T-helper 22 cell (primary cell): Measurements from ENCODE around the gene ABHD3.
A peak's percentile ranks its signal among the peaks of the same experiment; 100 is the strongest.
"Not testable (repeated sequence)": the region's sequence is repeated elsewhere in the genome, so short reads cannot be mapped to it uniquely, and the experiment has no call there.

Source experiments
- DNase-seq: peaks from one replicate; pipeline ENCODE4 v3.0.0-alpha.2; 2020; ENCODE audit warnings: low read depth

ABHD3 gene

DNA sequence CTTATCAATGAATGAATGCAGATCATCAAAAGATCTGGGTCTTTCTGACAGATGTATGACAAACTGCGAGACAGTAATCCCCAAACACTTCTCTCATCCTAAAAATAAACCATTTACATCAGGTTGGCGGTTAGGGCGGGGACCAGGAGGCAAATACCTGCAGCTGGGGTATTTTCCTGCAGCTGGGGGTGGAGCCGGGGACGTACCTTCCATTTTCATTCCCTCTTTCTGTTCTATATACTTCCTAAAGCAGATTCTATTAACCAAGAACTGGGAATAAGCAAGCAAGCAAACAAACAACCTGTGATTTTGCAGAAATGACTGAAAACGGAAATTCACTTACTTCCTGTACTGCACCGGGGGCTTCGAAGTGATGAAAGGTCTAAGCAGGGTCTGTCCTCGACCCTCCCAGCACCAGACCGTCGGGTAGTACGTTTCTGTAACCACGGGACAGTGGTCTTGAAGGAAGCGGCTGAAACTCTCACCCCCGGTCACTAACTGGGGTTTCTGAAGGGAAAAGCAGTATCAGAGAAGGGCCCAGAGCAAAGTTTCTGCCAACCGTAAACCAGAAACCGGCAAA, 1.2 kb downstream of the ABHD3 start:
- DNase-seq, result peak; percentile 19

DNA sequence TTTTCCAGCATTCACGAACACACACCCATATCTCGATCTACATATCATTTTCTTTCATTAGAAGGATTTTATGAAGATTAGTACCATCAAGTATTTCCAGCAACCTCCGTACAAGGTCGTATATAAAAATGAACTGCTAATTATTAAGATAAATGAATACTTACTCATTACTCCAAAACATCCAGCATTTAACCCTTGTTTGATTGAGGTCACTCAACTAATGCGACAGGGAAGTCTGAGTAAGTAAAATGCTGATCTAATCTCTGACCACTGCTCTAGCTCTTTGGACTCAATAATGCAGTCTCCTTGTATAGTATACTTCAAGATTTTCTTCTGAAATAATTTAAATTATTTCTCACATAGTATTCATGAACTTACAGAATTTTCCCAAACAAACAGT, 2.0 kb downstream of the ABHD3 start:
- DNase-seq, result no peak

DNA sequence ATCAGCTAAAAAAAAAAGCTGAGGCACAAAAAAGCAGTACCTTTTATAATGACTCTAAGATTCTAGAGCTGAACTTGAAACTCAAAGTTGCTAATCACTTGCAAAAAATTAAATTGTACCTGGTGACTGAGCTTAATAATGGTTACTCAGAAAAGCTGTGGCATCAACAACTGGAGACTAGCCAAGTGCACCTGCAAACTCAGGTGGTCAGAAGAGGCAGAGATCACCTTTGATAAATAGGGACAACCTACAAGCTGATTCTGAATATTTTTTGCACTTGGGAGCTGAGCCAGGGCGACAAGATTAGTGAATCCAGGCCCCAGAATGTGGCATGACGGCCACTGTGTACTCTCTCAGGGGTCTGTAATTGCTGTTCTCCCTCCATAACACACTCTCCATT, 3.0 kb downstream of the ABHD3 start:
- DNase-seq, result no peak

DNA sequence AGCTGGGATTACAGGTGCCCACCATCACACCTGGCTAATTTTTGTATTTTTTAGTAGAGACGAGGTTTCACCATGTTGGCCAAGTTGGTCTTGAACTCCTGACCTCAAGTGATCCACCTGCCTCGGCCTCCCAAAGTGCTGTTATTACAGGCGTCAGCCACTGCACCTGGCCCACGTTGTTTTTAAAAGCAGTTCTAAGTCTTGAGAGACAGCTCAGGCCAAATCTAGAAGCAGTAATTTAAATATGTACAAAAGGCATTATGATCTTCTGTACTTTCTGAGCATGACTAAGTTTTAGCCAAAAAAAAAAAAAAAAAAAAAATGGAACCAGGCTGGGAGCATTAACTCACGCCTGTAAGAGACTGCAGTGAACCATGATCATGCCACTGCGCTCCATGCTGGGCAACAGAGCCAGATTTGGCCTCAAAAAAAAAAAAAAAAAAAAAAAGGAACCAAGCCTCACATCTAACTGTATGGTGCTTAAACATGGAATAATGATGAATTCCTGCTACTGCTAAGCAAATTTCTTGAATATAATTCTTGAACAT, 4.0 kb downstream of the ABHD3 start:
- no peak for DNase-seq

DNA sequence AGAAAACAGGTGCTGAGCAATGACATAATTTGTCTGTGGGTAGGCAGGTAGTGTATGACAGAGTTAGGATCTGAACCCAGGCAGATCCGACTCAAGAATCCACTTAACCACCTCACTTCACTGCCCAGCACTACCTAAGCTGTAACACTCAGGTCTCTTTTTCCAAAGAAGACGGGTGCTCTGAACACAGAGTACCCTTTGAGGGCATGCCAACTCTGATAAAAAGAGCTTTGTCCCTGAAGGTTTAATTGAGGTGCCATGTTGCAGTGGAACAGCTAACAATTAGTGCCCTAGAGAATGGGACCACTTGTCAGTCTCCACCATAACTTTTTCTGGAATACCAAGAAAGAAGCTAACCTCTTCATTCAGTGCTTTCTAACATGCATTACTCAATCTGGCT, 11.3 kb downstream of the ABHD3 start:
- no peak for DNase-seq

DNA sequence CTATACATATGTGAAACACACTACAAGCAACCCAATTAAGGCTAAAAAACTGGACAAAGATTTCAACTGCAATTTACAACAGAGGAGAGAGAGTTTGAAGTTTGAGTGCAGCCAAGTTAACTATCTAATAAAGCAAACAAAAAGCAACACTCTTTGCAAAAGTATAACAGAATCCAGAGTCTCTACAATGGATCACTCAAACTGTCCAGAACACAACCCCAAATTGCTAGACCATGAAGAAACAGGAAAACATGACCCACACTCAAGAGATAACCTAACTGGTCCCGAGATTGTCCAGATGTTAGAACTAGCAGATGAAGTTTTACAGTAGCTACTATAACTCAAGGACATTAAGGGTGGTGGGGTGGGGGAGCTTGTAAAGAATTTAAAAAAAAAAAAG, 14.8 kb downstream of the ABHD3 start:
- DNase-seq, result no peak

DNA sequence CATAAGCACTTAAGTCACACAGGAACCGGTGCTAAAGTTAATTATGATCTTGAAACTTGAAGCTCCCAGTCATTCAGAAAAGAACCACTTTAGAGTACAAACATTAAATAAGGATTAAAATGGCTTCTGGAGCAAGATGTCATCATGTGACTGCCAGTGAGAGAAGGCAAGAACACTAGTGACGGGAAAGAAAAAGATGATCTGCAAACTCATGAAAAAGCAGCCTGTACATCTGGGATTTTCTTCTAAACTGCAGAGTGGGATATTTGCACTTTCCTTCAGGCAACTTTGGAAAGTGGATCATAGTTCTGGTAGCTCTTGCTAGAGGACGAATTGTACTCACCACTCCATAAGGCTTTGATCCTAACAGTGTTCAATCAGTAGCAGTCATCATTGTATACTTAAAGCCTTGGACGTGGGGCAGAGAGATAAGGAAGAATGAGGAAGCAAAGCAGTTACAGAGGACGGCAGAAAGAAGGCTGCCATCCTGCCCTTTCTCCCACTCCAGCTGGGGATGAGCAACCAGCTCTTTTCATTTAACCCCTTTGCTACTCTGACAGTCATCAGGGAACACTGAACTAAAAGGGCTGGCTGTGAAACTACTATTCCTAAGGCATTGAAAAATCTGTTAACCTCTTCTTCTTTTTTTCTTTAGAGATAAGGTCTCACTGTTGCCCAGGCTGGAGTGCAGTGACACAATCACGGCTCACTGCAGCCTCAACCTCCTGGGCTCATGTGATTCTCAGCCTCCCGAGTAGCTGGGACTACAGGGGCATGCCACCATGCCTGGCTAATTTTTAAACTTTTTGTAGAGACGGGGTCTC, 18.1 kb downstream of the ABHD3 start:
- no peak for DNase-seq

DNA sequence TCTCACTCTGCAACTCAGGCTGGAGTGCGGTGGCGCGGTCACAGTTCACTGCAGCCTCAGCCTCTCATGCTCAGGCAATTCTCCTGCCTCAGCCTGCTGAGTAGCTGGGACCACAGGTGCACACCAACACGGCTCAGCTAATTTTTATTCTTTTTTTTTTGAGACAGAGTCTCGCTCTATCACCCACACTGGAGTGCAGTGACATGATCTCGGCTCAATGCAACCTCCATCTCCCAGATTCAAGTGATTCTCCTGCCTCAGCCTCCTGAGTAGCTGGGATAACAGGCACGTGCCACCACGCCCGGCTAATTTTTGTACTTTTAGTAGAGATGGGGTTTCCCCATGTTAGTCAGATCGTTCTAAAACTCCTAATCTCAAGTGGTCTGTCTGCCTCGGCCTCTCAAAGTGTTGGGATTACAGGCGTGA, 19.0 kb downstream of the ABHD3 start:
- not testable (repeated sequence) for DNase-seq

DNA sequence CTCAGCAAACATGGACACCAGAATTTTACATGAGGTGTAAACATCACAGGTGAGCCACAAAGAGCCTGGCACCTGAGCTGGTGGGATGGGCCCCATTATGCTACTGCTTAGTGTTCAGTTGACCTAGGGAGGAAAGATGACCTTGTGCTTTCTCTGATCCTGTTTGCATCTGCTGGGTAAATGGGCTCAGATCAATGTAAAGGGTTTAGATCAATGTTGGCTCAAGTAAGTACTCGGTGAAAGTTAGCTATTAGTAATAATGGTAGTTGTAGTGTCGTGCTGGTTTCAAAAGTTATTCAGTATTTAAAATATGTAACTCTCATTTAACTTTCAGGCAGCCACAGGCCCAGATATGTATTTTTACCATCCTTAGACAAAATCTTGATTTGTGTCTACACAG, 19.8 kb downstream of the ABHD3 start:
- DNase-seq, result no peak

DNA sequence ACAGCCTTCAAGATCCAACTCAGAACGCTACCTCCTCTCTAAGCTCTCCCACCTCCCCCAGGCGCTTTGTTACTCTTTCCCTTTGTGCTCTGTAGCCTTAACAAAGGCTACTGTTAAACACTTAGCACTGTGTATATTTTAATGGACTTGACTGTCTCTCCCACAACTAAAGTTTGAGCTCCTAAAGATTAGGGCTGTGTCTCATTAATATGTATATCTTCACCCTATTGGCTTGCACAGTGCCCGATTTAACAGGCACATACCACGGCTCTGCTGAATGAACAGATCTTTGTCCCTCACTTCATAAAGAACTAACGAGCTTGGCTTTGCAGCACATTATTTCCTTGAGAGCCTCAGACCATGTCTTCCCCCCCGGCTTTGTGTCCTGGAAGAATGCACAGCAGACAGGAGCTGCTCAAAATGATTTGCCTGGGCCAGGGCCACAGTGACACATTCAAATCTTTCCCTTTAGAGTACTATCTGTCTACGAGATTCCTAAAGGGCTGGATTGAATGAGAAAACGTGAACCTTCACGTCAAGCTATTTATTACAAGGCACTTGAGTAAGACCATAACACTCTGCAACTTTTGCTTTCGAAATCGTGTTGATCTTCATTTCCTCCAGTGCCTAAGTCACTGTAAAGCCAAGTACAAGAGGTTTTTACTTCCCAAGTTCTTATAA, 22.1 kb downstream of the ABHD3 start:
- no peak for DNase-seq

DNA sequence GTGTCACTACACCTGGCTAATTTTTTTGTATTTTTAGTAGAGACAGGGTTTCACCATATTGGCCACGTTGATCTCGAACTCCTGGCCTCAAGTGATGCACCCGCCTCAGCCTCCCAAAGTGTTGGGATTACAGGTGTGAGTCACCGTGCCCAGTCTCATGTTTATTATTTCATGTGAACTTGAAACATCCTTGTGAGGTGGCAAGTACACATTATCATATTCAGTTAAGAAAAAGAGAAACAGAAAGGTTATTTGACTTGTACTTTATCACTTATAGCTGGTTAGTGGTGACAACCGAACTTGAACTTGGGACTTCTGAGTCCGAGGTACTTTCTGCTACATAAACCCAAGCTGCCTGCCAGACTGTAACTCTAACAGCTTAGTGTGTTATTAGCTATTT, 24.4 kb downstream of the ABHD3 start:
- DNase-seq, result no peak

DNA sequence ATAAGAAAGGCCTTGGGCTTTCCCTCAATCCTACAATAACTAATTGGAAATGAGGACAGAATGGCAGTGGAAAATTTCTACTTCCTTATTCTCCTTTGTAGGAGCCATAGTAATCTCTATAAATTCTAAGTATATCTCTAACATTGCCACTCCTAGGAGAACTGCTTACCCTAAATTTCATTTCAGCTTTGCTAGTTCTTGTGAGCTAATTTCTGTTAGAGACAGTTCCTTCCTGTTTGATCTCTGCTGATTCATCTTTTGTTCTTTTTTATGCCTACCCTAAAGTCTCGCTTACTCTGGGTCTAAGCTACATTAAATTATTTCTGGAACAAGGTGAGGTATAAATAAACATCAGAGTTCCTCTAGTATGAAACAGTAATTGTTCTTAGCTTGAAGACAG, 25.7 kb downstream of the ABHD3 start:
- no peak for DNase-seq

DNA sequence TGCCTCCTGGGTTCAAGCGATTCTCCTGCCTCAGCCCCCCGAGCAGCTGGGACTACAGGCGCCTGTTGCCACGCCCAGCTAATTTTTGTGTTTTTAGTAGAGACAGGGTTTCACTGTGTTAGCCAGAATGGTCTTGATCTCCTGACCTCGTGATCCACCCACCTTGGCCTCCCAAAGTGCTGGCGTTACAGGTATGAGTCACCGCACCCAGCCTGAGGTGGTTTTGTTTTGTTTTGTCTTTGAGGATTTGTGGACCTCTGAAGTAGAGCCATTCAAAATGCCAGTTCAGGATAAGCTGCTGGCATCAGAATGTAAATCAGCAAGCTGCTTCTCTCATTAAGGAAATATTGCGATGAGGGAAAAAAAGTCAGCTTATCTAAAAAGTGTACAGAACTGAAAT, 29.2 kb downstream of the ABHD3 start:
- not testable (repeated sequence) for DNase-seq

DNA sequence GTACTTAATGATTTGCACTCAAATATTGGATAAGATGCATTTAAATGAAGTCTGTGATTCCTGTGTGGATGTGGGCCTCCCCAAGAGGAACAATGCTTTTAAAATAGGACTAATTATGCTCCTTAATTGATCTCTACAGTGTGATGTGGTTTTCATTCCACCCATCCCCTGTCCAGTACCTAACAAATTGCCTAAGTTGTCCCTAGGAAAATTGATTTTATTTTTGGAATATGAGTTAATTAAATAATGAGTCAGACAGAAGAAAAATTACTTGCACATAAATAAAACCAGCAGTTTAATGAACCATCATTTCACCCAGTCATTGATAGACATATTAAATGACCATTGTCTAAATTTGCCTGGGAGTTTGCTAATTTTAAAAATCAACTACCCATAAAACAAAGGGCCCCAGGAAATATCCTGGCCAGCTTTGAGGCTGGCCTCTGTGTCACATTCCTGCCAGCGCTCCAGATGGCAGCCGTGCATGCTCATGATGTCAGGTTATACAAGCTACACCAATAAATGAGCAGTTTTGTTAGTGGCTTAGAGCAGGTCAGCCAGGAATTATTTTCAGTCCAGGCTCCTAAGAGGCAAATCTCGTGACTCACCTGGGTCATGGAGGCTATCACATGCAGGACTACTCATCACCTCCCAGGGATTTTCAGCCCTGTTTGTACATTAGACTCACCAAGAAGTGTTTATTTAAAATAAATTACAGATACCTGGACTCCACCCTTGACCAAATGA, 31.9 kb downstream of the ABHD3 start:
- no peak for DNase-seq

DNA sequence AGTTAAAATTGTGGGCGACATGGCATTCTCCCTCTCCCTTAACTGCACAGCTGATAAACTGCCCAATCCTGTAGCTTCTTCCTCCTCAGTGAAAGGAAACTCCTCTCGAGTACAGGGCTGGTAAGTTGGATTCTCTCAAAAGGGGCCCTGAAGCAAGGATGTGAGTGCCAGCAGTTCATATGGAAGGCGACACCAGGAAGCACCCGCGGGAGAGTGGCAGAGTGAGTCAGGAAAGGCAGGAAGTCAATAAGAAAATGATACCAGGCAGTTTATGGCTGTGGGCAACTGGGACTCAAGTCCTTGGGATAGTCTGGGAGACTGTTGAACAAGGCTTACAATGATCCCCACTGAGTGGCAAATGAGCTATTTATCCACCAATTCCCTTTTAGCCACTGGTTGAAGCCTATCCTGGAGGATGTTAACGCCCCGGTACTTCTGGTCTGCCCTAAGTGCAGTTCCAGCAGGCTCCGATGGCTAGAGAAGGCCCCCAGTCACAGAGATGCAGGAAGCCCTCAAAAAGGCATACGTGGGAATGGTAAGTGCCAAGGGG, 34.8 kb downstream of the ABHD3 start:
- no peak for DNase-seq

DNA sequence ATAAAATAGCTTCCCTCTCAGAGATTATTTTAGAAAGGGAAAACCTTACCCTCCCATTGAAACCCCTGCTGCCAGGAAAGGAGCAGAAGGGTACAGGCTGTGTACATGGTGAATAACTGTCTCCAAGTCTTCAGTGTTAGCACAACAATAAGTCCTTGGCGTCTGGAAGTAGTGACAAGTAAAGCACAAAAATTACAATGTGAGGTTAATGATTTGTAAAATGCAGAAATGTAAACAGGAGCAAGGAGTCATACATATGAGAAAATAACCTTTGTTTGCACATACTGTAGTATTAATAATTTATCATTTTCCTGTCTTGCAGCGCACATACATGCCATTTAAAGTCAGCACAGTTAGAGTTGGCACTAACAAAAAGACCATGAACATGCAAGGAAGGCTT, 40.5 kb downstream of the ABHD3 start:
- no peak for DNase-seq

DNA sequence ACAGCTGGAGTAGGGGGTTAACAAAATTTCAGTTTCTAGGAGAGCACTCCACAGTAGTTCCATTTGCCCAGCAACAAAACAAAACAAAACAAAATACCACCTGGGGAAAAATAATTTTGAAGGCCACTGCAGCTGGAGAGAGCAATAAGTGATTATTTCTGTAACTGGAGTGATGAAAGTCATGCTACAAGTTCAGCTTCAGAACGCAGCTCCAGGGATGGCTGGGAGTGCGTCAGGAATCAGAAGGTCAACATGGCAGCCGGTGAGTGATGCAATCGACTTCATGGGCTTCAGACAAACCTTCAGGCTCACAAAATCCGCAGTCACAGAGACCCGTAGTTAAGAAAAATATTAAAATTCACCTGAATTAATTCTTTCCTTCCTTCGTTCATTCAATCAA, 41.0 kb downstream of the ABHD3 start:
- DNase-seq, result no peak

DNA sequence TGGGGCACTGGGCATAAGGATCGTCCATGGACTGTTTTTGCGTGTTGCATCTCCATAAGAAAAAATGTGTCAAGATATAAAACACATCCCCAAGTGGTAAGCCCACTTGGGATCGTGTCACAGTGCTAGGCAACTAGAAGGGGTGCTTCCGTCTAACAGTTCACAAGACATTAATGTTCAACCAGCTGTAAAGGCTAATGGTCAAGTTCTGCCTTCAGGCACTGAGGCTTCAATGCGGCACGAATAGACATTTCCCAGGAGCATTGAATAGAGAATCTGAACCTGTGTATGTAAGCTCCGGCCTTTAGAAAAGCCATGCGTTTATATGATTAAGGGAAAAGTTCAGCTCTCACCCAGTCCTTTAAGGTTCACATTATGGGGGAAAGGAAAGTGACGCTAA, 42.0 kb downstream of the ABHD3 start:
- DNase-seq, result no peak

DNA sequence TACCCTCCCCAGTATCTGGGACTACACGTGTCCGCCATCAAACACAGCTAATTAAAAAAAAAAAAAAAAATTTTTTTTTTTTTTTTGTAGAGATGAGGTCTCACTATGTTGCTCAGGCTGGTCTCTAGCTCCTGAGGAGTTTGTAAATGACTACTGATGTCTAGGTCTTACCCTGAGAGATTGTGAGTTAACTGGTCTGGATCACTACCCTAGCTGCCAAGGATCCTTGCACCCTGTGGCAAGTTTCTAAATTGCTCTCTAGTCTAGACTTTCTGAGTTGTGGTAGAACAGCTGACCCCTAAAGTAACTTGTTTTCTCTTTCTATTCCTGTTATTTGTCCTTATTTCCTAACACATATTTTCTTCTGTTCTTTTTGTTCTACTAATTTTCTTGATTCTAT, 44.5 kb downstream of the ABHD3 start:
- no peak for DNase-seq

DNA sequence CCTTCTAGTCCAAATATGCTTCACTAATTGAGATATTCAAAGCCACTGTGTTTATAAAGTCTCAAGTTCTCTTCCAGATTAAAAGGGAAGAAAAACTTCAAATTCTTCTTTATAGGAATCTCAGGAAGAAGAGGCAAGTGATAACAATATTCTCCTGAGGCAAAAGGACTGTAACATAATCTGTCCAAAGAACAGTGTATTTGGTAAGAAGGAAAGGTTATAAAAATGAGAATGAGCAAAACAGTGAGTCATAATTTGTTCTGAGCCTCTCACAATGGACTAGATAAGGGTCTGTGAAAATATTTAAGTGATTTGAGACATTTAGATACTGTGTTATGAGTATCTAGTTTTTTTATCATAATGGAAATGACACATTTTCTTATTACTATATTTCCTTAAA, 48.2 kb downstream of the ABHD3 start:
- DNase-seq, result no peak

DNA sequence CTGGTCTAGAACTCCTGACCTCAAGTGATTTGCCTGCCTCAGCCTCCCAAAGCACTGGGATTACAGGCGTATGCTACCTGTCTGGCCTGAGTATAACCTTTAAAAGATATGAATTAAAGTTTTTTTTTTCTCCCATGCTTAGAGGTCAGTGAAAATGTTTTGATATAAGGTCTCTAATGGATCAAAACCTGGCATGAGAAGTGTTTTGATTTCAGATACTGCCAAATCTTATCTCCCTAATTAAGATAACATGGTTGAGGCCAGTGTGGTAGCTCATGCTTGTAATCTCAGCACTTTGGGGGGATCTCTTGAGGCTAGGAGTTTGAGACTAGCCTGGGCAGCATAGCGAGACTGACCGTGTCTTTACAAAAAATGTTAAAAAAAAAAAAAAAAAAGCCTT, 51.2 kb downstream of the ABHD3 start:
- DNase-seq, result no peak

DNA sequence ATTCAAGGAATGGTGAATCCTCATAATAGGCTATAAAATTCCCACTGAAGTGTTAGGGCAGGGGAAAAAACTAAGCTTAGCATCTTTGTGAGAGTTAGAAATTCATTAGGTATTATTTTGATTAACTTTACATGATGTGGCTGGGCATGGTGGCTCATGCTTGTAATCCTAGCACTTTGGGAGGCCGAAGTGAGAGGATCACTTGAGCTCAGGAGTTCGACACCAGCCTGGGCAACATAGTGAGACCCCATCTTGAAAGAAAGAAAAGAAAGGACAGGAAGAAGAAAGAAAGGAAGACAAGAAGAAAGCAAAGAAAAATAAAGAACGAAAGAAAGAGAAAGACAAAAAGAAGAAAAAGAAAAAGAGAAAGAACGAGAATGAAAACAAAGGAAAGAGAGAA, 52.5 kb downstream of the ABHD3 start:
- no peak for DNase-seq
